Neuronal stem cell (in vitro differentiated cells): ENCODE results near the gene CA6. TPM values are rescaled to one million over a fixed set of nuclear protein-coding genes. Genes with fewer than 3 reads are reported as not detected.
"Not testable (repeated sequence)": the region's sequence is repeated elsewhere in the genome, so short reads cannot be mapped to it uniquely, and the experiment has no call there.

ENCODE experiments used
- DNase-seq: peaks from one replicate; pipeline ENCODE4 v3.0.0-alpha.2; 2013; ENCODE audit warnings: low spot score
- H2AFZ ChIP-seq: one replicate; pipeline ENCODE4 v1.6.1; 2013; ENCODE audit warnings: mild to moderate bottlenecking, low read length, inconsistent platforms
- H2AK5ac ChIP-seq: 2 replicates; pipeline ENCODE4 v1.6.1; 2013; ENCODE audit warnings: low read depth, mild to moderate bottlenecking, inconsistent platforms, low read length, moderate library complexity, mixed read lengths
- H2BK120ac ChIP-seq: 2 replicates; pipeline ENCODE4 v1.6.1; 2013; ENCODE audit warnings: low read depth, mild to moderate bottlenecking, inconsistent platforms, low read length, moderate library complexity, mixed read lengths
- H2BK12ac ChIP-seq: one replicate; pipeline ENCODE4 v1.6.1; 2013; ENCODE audit warnings: low read length, inconsistent platforms
- H2BK15ac ChIP-seq: 2 replicates; pipeline ENCODE4 v1.6.1; 2013; ENCODE audit warnings: mild to moderate bottlenecking, low read length, inconsistent platforms, mixed read lengths
- H2BK5ac ChIP-seq: one replicate; pipeline ENCODE4 v1.6.1; 2013; ENCODE audit warnings: inconsistent platforms, mild to moderate bottlenecking, low read length, moderate library complexity
- H3K14ac ChIP-seq: one replicate; pipeline ENCODE4 v1.6.1; 2013; ENCODE audit warnings: low read length, inconsistent platforms
- H3K18ac ChIP-seq: 2 replicates; pipeline ENCODE4 v1.6.1; 2013; ENCODE audit warnings: low read length, inconsistent platforms
- H3K23ac ChIP-seq: 2 replicates; pipeline ENCODE4 v1.6.1; 2013; ENCODE audit warnings: low read depth, mild to moderate bottlenecking, mixed read lengths, low read length, inconsistent platforms; ENCODE audit not compliant: poor library complexity
- H3K27ac ChIP-seq: replicated peaks from 3 replicates; pipeline ENCODE4 v1.5.1; 2013; ENCODE audit warnings: low read length, inconsistent platforms
- H3K27me3 ChIP-seq, 3 experiments: 2 replicates each; pipeline ENCODE4 v1.6.1; 2013; ENCODE audit warnings: low read length in 3 of 3, mild to moderate bottlenecking in 2 of 3, inconsistent platforms in 1 of 3, low read depth in 1 of 3, mixed read lengths in 1 of 3, moderate library complexity in 1 of 3; ENCODE audit not compliant: control insufficient read depth in 3 of 3, insufficient read depth in 3 of 3
- H3K36me3 ChIP-seq, 2 donors: replicated peaks in 1 of 2; 2 replicates each; pipeline ENCODE4 v1.6.1; 2013; ENCODE audit warnings: low read length in 2 of 2; ENCODE audit not compliant: control insufficient read depth in 2 of 2, insufficient read depth in 2 of 2
- H3K4ac ChIP-seq: 2 replicates; pipeline ENCODE4 v1.6.1; 2013; ENCODE audit warnings: inconsistent platforms, mild to moderate bottlenecking, low read length, moderate library complexity
- H3K4me1 ChIP-seq, 2 donors: 1 replicate in 1 of 2; 2 replicates in 1 of 2; pipeline ENCODE4 v1.6.1; 2013; ENCODE audit warnings: low read length in 2 of 2, low read depth in 1 of 2; ENCODE audit not compliant: control insufficient read depth in 2 of 2, insufficient read depth in 1 of 2
- H3K4me2 ChIP-seq: one replicate; pipeline ENCODE4 v1.6.1; 2013; ENCODE audit warnings: mild to moderate bottlenecking, low read length, inconsistent platforms; ENCODE audit not compliant: insufficient read depth, poor library complexity, severe bottlenecking
- H3K4me3 ChIP-seq, 2 donors: 2 replicates each; pipeline ENCODE4 v1.5.1; 2013; ENCODE audit warnings: low read length in 2 of 2, mild to moderate bottlenecking in 2 of 2, inconsistent platforms in 1 of 2, moderate library complexity in 1 of 2
- H3K79me1 ChIP-seq: one replicate; pipeline ENCODE4 v1.6.1; 2013; ENCODE audit warnings: low read depth, mild to moderate bottlenecking, inconsistent platforms, low read length, moderate library complexity
- H3K9ac ChIP-seq: one replicate; pipeline ENCODE4 v1.6.1; 2013; ENCODE audit warnings: mild to moderate bottlenecking, low read depth, low read length, inconsistent platforms; ENCODE audit not compliant: poor library complexity
- H3K9me3 ChIP-seq, 2 donors: replicated peaks in 1 of 2; 2 replicates each; pipeline versions ENCODE3 to v1.6.1; 2013; ENCODE audit warnings: low read length in 2 of 2, mild to moderate bottlenecking in 2 of 2, inconsistent platforms in 1 of 2, low read depth in 1 of 2, mixed read lengths in 1 of 2, moderate library complexity in 1 of 2; ENCODE audit not compliant: control insufficient read depth in 2 of 2, insufficient read depth in 1 of 2
- H4K8ac ChIP-seq: one replicate; pipeline ENCODE4 v1.6.1; 2013; ENCODE audit warnings: low read depth, mild to moderate bottlenecking, inconsistent platforms, low read length, moderate library complexity
- H4K91ac ChIP-seq: one replicate; pipeline ENCODE4 v1.6.1; 2013; ENCODE audit warnings: low read length, low read depth, mild to moderate bottlenecking, inconsistent platforms; ENCODE audit not compliant: poor library complexity
- WGBS, 2 donors: extraction: QIAGEN DNeasy Blood & Tissue Kit; methylation state at CpG; one replicate each; pipeline ENCODE4 v1.1.7; 2013; ENCODE audit warnings: missing lambda C conversion rate in 2 of 2, mixed read lengths in 1 of 2; ENCODE audit not compliant: insufficient read length in 2 of 2, insufficient replicate concordance in 1 of 2; ENCODE audit errors: extremely low coverage in 2 of 2; 5-methylcytosine and 5-hydroxymethylcytosine counted together
- small RNA-seq: library from polyadenylated mRNA; stranded (forward); fragments of <200 nt; extraction: miRNeasy Mini kit (QIAGEN cat#:217004); gene quantifications from one replicate; pipeline ENCODE3, GENCODE V24; 2013; ENCODE audit not compliant: insufficient read depth

Gene CA6

GRCh38 chr1:9020305-9020704 is 74.6 kb downstream of the CA6 start:
- no peak overlapping the region for H3K9ac ChIP-seq
- no peak overlapping the region for H3K18ac ChIP-seq
- no peak overlapping the region for H2BK15ac ChIP-seq
- no peak overlapping the region for H3K4ac ChIP-seq
- DNase-seq, result no peak
- H4K8ac ChIP-seq, result no peak overlapping the region
- H3K27me3 ChIP-seq, result peaks cover 0 to 10% (median 0%) of the 10 kb centered on the region in 3 experiments
- H3K36me3 ChIP-seq, result no peaks in the 10 kb centered on the region
- no peak overlapping the region for H3K4me2 ChIP-seq
- H3K23ac ChIP-seq, result no peak overlapping the region
- no peak overlapping the region for H3K27ac ChIP-seq
- no peak overlapping the region for H3K14ac ChIP-seq
- no peak overlapping the region for H2BK12ac ChIP-seq
- H3K9me3 ChIP-seq, result no peaks in the 10 kb centered on the region
- H2BK120ac ChIP-seq, result no peak overlapping the region
- no CpG with 5 or more reads among the region's 6 CpGs for WGBS, 2 donors
- no peak overlapping the region for H2AK5ac ChIP-seq
- H4K91ac ChIP-seq, result no peak overlapping the region
- no peak overlapping the region for H2BK5ac ChIP-seq
- H3K4me1 ChIP-seq, result no peaks in the 10 kb centered on the region
- no peak overlapping the region for H3K4me3 ChIP-seq
- no peak overlapping the region for H2AFZ ChIP-seq
- H3K79me1 ChIP-seq, result no peaks in the 10 kb centered on the region

DNA sequence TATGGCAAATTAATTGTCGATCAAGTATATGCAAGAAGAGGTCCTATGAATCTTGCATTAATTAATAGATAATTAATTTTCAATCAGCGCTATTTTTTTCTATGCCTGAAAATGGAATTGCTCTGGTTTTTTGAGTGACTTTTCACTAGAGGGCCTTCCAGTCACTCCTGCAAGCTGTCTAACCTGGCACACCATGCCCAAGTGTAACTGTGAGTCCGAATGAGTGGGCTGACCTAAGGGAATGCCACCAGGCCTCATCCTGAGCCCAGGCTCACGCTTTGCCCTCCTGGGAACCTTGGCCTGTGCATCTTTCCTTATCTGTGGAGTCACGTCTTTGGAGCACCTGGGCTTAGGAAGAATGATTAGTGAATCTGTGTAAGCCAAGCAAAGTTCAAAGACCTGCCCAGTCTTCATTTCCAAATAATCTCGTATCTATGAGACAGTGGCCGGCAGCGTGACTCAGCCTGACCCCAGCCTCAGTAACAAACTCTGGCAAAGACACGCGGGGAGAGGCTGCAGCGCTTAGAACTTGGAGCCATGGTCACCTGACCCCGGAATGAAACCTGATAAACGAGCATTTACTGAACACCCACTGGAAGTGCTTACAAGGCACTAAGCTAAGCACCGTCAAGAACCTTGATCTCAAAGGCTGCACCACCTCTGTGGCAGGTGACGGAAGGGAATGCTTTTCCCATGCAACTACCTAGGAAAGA is 76.5 kb downstream of the CA6 start:
- H3K9me3 ChIP-seq, H2BK120ac ChIP-seq, H3K23ac ChIP-seq, H3K14ac ChIP-seq, H3K4me1 ChIP-seq, H3K27ac ChIP-seq, H3K4me3 ChIP-seq, H3K36me3 ChIP-seq, DNase-seq, H2BK12ac ChIP-seq, H2AFZ ChIP-seq, H4K91ac ChIP-seq, H4K8ac ChIP-seq, H2BK15ac ChIP-seq, H3K27me3 ChIP-seq, H3K4ac ChIP-seq, H3K18ac ChIP-seq, H2AK5ac ChIP-seq, H3K4me2 ChIP-seq, H3K9ac ChIP-seq, H3K79me1 ChIP-seq, H2BK5ac ChIP-seq: not testable (repeated sequence)
- no CpG with 5 or more reads among the region's 15 CpGs for WGBS, 2 donors

DNA sequence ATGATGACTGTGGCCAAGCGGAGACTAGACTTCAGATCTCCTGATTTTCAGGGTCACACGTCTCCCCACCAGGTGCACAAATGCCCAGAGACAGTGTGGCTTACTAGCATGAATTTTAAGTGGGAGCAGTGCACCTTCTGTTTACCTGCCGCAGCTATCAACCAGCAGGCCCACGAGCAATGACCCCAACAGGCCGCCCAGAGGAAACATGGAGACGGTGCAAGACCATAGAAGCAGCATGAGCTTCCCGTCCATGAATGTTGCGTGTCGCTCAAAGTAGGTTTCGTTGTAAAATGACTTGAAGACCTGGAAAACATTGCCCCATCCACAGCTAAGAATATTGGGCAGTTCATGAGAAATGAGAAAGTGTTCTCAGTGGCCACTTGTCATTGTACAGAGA is 77.1 kb downstream of the CA6 start:
- Histone ChIP-seq H3K23ac (no peak overlapping the region), H2AFZ (no peak overlapping the region), H3K9ac (no peak overlapping the region), H3K14ac (peak overlapping the region; percentile 71), H4K8ac (no peak overlapping the region), H2BK12ac (no peak overlapping the region), H3K4ac (no peak overlapping the region), H3K36me3 (no peaks in the 10 kb centered on the region), H3K4me2 (no peak overlapping the region), H4K91ac (no peak overlapping the region), H3K4me3 (no peak overlapping the region), H2BK120ac (no peak overlapping the region), H2AK5ac (no peak overlapping the region), H3K79me1 (no peaks in the 10 kb centered on the region), H3K27me3 (peaks cover 0 to 9% (median 0%) of the 10 kb centered on the region in 3 experiments), H2BK15ac (no peak overlapping the region), H3K4me1 (no peaks in the 10 kb centered on the region), H3K27ac (no peak overlapping the region), H3K9me3 (no peaks in the 10 kb centered on the region), H2BK5ac (no peak overlapping the region), H3K18ac (peak overlapping the region; percentile 48)
- WGBS, 2 donors, result no CpG with 5 or more reads among the region's 10 CpGs
- DNase-seq, result no peak

Small RNA genes within 50 kb of the gene (small RNA-seq; reads per million reads assigned to genes)
- gene AL139415.2, result not detected
- not detected for gene RN7SL451P
